HG02884 (cell line): ENCODE measurements around the gene KRT1.
"Not testable (repeated sequence)": the region's sequence is repeated elsewhere in the genome, so short reads cannot be mapped to it uniquely, and the experiment has no call there.

Experiments used
- ATAC-seq: cut with Tn5 transposase; IDR thresholded peaks from one replicate; pipeline ENCODE4 v1.9.1; 2021; ENCODE audit warnings: mild to moderate bottlenecking, moderate library complexity; ENCODE audit not compliant: unreplicated experiment

Gene KRT1

GRCh38 chr12:52680363-52680762 lies at the start of gene KRT1:
Gene KRT1 (minus strand): TSS chr12:52680407. CDS start chr12:52680348, 59 bp downstream.
- no peak for ATAC-seq

- no peak for ATAC-seq
Measured at GRCh38 chr12:52729147-52729546, 48.9 kb upstream of the KRT1 start.

GRCh38 chr12:52728374-52728773 lies 48.2 kb upstream of the KRT1 start:
- no peak for ATAC-seq

GRCh38 chr12:52727037-52727436 lies 46.8 kb upstream of the KRT1 start:
- no peak for ATAC-seq

GRCh38 chr12:52726451-52726850 lies 46.2 kb upstream of the KRT1 start:
- no peak for ATAC-seq

GRCh38 chr12:52724384-52724783 lies 44.2 kb upstream of the KRT1 start:
- ATAC-seq = no peak

GRCh38 chr12:52722680-52723079 lies 42.5 kb upstream of the KRT1 start:
- no peak for ATAC-seq

- no peak for ATAC-seq
Measured at GRCh38 chr12:52721838-52722470, 41.7 kb upstream of the KRT1 start.

GRCh38 chr12:52720365-52720886 lies 40.2 kb upstream of the KRT1 start:
- ATAC-seq = no peak

GRCh38 chr12:52716061-52716460 lies 35.9 kb upstream of the KRT1 start:
- ATAC-seq = no peak

- ATAC-seq = no peak
Measured at GRCh38 chr12:52715416-52715815, 35.2 kb upstream of the KRT1 start.

GRCh38 chr12:52714887-52715281 lies 34.7 kb upstream of the KRT1 start:
- no peak for ATAC-seq

- ATAC-seq = no peak
Measured at GRCh38 chr12:52713960-52714886, 34.0 kb upstream of the KRT1 start.

GRCh38 chr12:52712122-52712521 lies 31.9 kb upstream of the KRT1 start:
- not testable (repeated sequence) for ATAC-seq

GRCh38 chr12:52710730-52711129 lies 30.5 kb upstream of the KRT1 start:
- ATAC-seq = no peak

GRCh38 chr12:52708010-52708409 lies 27.8 kb upstream of the KRT1 start:
- no peak for ATAC-seq

GRCh38 chr12:52704464-52704863 lies 24.3 kb upstream of the KRT1 start:
- ATAC-seq = no peak

GRCh38 chr12:52703878-52704277 lies 23.7 kb upstream of the KRT1 start:
- ATAC-seq = no peak

- no peak for ATAC-seq
Measured at GRCh38 chr12:52703424-52703823, 23.2 kb upstream of the KRT1 start, which contains the start of gene KRT77. Gene KRT77 (minus strand): TSS chr12:52703524. CDS start chr12:52703434, 90 bp downstream.

- no peak for ATAC-seq
Measured at GRCh38 chr12:52702338-52702737, 22.1 kb upstream of the KRT1 start.

- ATAC-seq = no peak
Measured at GRCh38 chr12:52701281-52701680, 21.1 kb upstream of the KRT1 start.

GRCh38 chr12:52699960-52700359 lies 19.8 kb upstream of the KRT1 start:
- no peak for ATAC-seq
